22Rv1 (cell line): Measurements from ENCODE around the gene ANKAR.

ENCODE experiments used
- H3K27ac ChIP-seq: fragments of 450-650 bp; 2 replicates; pipeline ENCODE4 v1.5.1; 2017
- CTCF ChIP-seq: fragments of 450-650 bp; IDR thresholded peaks from 2 replicates; pipeline ENCODE4 v1.5.1; 2017; ENCODE audit warnings: mild to moderate bottlenecking
- ZFX ChIP-seq: fragments of 450-650 bp; IDR thresholded peaks from 2 replicates; pipeline ENCODE4 v1.6.1; 2017; ENCODE audit warnings: antibody characterized with exemption, borderline replicate concordance

Gene ANKAR, protein sequence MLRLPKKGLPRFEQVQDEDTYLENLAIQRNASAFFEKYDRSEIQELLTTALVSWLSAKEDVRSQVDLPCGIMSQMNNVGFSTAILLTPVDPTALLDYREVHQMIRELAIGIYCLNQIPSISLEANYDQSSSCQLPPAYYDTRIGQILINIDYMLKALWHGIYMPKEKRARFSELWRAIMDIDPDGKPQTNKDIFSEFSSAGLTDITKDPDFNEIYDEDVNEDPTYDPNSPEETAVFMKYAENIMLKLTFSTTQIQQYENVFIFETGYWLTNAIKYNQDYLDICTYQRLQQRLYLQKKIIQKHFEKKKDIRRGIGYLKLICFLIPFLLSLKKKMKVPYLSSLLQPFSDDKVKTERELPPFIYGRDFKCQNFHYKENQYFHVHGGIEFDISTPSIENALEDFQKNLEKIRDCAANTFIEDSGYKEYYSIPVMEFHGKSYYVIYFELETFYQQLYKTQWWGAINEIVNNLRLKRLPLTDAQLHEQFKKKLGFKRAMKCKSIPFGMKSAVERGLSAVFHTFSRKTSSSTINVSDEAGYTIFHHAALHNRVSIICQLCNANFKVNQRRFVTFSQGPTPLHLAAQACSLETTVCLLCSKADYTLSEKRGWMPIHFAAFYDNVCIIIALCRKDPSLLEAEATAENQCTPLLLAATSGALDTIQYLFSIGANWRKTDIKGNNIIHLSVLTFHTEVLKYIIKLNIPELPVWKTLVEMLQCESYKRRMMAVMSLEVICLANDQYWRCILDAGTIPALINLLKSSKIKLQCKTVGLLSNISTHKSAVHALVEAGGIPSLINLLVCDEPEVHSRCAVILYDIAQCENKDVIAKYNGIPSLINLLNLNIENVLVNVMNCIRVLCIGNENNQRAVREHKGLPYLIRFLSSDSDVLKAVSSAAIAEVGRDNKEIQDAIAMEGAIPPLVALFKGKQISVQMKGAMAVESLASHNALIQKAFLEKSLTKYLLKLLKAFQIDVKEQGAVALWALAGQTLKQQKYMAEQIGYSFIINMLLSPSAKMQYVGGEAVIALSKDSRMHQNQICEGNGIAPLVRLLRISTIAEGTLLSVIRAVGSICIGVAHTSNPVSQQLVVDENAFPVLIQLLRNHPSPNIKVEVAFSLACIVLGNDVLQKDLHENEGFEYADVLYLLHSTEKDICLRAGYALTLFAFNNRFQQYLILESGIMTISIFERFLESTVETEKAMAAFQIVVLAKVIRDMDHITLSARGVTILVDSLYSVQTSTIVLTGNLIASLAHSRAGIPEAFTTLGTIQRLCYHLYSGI (N-terminal part only)

GRCh38 chr2:189674374-189675112 is at the start of gene ANKAR:
Gene ANKAR (plus strand): TSS chr2:189674670. CDS start chr2:189676491, 1,821 bp downstream.
- TF ChIP-seq CTCF, result peak; percentile 95
- no peak for TF ChIP-seq ZFX
- peak within 1 kb of the TSS; percentile 75 for H3K27ac ChIP-seq

DNA sequence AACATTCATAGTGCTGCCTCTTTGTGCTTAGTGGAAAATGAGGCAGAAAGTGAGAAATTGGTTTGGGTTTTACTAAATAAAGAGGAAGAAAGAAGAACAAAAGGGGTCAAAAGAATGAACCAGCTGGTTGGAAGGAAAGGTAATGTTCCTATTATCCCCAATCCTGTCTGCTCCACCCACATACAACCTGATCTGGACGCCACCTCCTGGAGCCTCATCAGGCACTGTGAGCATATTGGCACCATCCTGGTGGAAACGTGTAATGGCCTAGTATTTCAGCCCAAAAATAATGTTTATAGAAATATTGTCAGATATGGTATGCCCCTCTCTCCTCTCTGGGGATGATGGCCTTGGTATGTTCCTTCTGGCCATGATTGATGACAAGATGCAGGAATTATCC is 48.8 kb upstream of the ANKAR start:
- TF ChIP-seq CTCF (no peak), ZFX (no peak)

DNA sequence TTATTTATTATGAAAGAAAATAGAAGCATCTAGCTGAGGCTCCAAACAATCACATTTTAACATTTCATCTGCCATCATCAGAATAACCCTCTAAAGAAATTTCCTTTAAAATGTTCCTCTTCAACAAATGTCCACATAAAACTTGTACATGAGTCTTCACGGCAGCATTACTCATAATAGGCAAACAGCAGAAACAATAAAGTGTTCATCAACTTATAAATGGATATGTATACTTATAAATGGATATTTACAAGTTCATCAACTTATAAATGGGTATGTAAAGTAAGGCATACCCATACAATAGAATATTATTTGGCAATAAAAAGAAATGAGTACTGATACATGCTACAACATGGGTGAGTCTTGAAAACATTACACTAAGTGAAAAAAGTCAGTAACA is 46.7 kb upstream of the ANKAR start:
- TF ChIP-seq CTCF (no peak), ZFX (no peak)
- H3K27ac ChIP-seq, result no peak overlapping the region

More for the DNA sequence above, 48.8 kb upstream of the ANKAR start:
- no peak overlapping the region for H3K27ac ChIP-seq

GRCh38 chr2:189628817-189629530 is 45.5 kb upstream of the ANKAR start:
- no peak for TF ChIP-seq CTCF
- no peak for TF ChIP-seq ZFX
- no peak overlapping the region for H3K27ac ChIP-seq

DNA sequence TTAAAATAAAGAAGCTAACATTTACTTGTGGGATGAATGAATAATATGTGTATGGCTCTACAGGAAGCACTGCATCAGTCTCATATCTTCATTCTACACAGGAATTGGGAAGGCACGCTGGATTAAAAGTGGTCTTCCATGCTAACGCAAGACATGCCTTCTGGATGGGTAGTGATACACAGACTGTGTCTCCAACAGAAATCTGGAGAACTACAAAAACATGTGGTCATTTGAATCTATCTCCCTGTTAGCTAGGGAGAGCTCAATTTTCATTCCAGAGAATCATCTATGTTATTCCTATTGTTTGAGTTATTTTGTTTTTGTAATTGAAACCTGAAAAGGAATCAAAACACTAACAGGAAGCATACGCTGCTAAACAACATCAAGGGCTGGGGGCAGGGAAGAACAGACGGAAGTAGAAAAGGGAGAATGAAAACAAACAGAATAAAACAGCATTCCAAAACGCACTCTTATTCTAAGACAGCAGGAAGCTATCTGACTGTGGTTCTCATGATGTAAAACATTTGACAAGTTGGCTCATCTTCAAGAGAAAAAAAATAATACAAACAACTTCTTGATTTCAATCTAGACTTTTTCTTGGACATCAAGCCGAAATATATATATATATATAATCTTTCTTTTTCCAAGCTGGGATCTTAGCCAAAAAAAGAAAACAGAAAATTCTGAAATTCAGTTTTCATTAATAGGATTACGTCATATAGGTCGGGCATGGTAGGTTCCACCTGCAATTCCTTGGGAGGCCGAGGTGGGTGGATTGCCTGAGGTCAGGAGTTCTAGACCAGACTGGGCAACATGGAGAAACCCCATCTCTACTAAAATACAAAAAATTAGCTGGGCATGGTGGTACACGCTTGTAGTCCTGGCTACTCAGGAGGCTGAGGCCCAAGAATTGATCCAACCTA is 44.7 kb upstream of the ANKAR start:
- H3K27ac ChIP-seq, result no peak overlapping the region
- TF ChIP-seq CTCF (no peak), ZFX (no peak)
